Measurements from ENCODE around the gene SLC25A25.
"Not testable (repeated sequence)": the region's sequence is repeated elsewhere in the genome, so short reads cannot be mapped to it uniquely, and the experiment has no call there.

The SLC25A25 gene

DNA sequence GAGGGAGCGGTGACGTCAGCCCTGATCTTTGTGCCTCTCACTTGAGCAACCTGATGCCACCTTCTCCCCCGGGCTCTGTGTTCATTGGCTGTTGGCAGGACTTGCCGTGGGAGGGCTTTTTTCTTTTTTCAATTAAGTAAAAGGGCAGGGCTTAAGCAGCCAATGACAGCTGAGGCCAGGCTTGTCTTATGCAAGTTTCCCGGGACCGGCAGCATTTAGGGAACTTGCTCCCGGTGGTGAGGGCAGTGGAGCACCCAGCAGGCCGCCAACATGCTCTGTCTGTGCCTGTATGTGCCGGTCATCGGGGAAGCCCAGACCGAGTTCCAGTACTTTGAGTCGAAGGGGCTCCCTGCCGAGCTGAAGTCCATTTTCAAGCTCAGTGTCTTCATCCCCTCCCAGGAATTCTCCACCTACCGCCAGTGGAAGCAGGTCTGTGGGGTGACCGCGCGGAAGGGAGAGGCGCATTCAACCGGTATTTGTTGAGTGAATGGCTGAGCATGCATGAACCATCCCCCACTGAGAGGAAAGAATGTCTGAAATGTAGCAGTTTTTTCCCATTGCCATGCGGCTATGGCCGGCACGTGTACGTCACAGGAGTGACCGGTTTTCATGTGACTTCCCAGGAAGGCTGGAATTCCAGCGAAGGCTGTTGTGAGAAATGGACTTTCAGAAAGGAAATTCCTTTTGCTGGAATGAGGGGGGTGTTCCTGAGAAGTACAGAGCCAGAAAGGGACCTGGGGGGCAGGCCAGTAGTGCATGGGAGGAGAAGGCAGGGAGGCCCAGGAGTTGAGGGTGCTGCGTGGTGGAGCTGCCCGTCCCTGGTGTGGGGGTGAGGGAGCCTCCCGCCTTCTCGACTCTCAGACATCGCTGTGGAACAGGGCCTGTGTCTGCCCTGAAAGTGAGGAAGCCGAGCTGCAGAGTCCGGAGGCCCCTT is 30.5 kb downstream of the SLC25A25 start:
- peak; percentile 66 to 71 for DNase-seq

DNA sequence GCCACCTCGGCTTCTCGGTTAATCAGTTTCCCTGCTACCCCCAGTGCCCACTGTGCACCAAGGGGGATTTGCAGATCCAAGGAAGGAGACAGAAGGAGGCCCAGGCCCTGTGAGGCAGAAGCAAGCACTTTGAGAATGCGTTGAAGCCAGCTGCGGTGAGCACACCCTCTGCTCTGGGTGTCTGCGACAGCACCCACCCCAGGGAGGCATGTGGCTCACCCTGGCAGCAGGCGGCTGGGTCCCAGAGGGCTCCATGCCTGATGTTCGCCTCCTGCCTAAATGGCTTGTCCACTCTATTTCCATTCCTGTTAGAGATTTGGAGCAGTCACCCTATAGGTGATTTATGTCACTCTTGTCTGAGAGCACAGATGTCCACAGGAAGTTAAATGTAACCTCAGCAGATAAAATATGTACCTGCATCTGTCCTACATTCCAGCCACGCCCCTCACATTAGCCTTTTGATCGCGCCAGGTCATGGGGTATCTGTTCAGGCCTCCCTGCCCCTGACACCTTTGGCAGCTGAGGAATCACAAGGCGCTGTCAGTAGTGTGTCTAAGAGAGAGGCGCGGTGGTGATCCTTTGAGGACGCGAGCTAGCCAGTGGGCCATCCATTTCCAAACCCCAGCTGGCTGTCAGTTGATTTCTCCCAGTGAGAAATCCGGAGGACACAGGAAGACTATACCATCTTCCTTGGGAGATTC is 31.3 kb downstream of the SLC25A25 start:
- DNase-seq, result no peak

DNA sequence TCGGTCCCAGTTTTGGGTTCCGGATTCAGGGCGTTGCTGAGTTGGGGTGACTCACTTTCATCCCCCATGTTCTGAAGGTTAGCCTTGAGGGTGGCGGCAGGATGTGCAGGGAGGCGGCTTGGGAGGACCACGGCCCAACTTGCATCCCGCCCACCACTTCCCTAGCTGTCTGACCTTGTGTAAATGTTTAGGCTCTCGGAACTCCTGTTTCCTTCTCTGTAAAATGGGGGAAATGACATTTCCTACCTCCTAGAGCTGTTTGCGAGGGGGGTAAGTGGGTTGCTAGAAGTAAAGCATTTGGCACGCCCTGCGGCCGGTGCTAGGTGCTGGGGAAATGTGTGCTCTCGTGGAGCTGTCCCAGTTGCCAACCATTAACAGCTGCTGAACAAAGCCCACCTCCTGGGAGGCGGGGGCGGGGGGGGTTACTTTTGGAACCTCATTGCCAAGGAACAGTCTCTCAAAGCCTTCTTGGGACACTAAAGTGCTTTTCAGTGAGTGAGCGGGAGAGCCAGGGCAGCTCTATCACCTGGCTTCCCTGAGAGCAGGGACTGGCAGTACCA is 32.0 kb downstream of the SLC25A25 start:
- no peak for DNase-seq

DNA sequence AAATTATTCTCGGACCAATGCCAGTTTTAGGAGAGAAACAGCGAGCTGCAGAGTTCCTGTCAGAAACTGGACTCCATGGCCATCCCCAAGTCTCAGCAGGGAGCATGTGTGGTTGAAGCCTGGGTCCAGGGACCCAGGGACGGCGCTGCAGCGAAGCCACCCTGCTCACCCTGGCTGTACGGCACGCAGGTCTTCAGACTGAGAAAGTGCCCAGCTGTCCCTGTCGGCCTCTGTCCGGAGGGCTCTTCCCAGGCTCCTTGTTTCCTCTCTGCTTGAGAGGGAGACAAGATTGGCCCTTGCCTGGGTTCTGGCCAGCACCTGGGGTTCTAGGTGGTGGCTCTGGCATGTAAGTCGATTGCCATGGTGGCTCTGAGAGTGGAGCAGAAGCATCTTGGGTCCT is 32.5 kb downstream of the SLC25A25 start:
- DNase-seq, result no peak

DNA sequence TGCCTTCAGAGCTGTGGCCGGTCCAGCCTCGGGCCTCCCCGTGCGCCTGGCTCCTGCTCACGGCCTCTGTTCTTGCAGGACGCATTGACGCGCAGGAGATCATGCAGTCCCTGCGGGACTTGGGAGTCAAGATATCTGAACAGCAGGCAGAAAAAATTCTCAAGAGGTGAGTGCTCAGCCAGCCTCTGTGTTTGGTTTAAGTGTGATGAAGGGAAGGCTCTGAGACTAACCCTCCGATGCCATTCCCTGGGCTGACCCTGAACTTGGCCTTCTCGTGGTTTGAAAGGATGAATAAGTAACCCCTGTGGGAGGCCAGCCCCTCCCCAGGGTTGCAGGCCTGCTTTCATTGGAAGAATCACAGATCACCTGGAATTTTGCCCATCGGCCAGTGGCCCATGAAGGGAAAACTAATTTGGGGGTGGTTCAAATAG is 33.2 kb downstream of the SLC25A25 start:
- no peak for DNase-seq

DNA sequence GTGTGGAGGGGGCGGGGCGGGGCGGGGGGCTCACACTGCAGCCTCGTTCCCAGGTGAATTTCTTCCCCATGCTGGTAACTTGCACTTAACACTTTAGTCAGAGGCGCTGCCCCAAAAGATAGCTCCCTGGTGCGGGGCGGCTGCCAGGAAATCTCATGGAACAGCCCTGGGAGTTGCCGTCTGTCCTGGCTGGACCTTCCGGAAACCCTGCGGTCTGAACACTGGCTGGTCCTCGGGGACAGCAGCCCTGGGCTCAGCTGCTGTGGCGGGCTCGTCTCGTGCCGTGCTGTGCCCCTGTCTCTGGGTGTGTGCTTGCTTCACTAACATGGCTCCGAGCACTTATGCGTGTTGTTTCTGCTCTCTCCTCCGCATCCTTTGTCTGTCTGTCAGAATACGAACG is 33.7 kb downstream of the SLC25A25 start:
- DNase-seq, result no peak

DNA sequence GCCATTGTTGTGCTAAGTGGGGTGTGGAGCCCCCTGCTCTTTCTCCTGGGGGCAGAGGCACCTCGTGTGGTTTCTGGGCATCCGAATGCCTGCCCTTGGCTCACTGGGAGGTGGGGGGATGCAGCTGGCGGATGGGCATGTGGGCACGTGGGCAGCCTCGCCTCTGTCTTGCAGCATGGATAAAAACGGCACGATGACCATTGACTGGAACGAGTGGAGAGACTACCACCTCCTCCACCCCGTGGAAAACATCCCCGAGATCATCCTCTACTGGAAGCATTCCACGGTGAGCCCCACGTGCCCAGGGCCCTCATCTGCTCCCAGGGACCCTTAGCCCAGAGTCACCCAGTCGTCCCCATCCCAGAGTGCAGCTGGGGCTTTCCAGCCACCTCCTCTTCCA is 34.2 kb downstream of the SLC25A25 start:
- DNase-seq, result no peak

DNA sequence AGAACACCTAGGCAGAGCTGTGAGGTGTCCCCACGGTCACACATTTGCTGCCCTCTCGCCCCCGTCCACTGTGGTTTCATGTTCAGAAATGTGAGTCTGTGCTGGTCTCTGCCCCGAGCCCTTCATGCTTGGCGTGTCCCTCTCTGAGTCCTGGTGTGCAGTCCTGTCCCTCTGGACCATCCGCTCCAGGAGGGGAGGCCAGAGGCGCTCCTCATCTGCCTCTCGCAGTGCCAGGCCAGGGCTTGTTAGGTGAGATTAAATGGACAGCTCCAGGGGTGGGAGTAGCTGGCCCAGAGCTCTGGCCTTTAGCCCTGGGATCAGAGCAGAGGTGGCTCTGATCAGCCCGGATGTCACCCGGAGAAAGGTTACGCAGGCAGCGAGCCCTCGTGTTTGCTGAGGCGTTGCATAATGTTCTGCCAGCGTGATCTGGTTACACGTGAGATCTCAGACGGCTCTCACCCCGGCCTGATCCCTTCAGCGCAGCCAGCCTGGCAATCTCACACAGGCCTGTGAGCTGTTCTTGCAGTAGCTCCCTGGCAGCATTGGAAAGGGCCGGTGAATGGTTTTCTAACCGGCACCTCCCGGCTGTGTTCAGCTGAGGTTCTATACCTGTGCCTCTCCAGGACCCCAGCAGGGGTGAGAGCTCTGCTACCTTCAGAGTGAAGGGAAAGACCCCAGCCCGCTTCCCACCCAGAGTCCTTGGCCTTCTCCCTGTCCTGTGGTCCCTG is 35.0 kb downstream of the SLC25A25 start:
- no peak for DNase-seq

DNA sequence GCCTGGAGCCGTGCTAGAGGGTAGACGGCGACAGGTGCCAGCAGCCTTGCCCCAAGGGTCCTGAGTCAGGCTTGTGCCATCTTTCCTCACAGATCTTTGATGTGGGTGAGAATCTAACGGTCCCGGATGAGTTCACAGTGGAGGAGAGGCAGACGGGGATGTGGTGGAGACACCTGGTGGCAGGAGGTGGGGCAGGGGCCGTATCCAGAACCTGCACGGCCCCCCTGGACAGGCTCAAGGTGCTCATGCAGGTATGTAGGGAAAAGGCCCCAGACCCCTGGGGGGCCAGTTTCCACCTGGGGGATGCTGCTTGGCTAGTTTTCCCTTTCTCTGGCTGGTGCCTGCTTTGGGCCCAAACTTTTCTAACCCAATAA is 35.5 kb downstream of the SLC25A25 start:
- DNase-seq, result no peak

DNA sequence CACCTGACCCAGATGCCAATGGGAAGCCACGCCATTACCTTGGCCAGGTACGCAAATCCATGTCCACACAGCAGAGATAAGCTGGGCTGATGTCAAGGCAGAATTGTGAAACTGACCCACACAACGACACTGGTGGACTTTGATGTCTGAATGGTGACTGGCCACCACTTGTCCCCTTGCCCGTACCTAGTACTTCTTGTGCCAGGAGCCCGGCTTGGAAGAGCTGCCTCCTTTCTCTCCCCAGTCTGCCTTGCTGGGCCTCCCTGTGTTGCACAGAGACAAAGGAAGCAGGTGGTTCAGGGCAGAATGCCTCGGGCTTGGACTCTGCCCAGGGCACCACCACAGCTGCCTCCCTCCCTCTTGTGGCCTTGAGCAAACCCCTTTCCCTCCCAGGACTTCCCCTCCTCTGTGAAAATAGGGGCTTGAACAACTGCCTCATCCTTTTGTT is 36.2 kb downstream of the SLC25A25 start:
- no peak for DNase-seq

DNA sequence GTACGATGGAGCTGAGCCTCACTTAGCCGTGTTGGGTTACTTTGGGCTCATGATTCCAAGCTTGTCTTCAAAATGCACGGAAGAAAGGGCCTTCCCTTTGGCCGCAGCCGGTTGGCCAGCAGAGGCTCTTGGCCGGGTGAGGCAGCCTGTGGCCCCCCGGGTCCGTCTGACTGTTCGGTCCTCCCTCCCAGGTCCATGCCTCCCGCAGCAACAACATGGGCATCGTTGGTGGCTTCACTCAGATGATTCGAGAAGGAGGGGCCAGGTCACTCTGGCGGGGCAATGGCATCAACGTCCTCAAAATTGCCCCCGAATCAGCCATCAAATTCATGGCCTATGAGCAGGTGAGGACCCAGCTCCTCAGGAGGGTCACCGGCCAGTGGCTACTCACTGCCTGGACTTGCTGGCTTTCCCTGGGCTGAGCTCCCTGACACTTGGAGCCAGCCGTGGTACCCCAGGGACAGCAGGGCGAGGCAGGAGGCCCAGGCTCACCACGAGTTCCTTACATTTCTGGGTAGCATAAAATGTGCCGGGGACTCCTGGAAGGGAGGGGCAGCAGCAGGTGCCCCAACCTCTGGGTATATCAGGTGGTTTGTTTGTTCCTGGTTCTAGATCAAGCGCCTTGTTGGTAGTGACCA is 37.6 kb downstream of the SLC25A25 start:
- no peak for DNase-seq

DNA sequence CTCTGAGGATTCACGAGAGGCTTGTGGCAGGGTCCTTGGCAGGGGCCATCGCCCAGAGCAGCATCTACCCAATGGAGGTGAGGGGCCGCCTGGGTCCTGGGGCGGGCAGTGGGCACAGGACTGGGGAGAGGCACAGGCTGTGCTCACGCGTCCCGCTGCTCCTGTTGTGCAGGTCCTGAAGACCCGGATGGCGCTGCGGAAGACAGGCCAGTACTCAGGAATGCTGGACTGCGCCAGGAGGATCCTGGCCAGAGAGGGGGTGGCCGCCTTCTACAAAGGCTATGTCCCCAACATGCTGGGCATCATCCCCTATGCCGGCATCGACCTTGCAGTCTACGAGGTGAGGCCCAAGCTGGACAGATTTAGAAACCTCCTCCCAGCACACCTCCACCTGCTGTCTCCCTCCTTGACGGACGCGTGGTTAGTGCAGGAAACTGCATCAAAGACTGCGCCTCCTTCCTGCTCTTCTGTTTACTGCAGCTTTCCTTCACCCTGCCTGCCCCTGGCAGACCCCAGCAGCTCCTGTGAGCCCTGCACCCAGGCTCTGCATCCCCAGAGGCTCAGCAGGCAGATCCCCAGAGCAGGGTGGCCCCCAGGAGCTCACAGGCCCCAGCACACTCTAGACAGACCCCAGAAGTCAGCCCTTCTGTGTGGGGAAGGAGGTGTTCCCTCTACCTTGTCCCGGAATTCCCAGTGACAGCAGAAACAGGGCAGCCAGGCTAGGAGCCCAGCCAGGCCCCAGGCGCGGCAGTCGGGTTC is 38.3 kb downstream of the SLC25A25 start:
- no peak for DNase-seq

DNA sequence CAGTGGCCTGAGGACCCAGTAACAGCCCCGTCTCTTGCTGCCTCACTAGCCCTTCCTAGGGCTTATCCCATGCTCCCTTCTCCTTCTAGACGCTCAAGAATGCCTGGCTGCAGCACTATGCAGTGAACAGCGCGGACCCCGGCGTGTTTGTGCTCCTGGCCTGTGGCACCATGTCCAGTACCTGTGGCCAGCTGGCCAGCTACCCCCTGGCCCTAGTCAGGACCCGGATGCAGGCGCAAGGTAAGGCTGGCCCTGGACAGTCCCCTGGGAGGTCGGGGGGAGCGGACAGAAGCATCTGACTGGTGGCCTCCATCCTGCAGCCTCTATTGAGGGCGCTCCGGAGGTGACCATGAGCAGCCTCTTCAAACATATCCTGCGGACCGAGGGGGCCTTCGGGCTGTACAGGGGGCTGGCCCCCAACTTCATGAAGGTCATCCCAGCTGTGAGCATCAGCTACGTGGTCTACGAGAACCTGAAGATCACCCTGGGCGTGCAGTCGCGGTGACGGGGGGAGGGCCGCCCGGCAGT is 39.0 kb downstream of the SLC25A25 start:
- DNase-seq, result no peak

DNA sequence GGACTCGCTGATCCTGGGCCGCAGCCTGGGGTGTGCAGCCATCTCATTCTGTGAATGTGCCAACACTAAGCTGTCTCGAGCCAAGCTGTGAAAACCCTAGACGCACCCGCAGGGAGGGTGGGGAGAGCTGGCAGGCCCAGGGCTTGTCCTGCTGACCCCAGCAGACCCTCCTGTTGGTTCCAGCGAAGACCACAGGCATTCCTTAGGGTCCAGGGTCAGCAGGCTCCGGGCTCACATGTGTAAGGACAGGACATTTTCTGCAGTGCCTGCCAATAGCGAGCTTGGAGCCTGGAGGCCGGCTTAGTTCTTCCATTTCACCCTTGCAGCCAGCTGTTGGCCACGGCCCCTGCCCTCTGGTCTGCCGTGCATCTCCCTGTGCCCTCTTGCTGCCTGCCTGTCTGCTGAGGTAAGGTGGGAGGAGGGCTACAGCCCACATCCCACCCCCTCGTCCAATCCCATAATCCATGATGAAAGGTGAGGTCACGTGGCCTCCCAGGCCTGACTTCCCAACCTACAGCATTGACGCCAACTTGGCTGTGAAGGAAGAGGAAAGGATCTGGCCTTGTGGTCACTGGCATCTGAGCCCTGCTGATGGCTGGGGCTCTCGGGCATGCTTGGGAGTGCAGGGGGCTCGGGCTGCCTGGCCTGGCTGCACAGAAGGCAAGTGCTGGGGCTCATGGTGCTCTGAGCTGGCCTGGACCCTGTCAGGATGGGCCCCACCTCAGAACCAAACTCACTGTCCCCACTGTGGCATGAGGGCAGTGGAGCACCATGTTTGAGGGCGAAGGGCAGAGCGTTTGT is 39.6 kb downstream of the SLC25A25 start:
- DNase-seq, result no peak

DNA sequence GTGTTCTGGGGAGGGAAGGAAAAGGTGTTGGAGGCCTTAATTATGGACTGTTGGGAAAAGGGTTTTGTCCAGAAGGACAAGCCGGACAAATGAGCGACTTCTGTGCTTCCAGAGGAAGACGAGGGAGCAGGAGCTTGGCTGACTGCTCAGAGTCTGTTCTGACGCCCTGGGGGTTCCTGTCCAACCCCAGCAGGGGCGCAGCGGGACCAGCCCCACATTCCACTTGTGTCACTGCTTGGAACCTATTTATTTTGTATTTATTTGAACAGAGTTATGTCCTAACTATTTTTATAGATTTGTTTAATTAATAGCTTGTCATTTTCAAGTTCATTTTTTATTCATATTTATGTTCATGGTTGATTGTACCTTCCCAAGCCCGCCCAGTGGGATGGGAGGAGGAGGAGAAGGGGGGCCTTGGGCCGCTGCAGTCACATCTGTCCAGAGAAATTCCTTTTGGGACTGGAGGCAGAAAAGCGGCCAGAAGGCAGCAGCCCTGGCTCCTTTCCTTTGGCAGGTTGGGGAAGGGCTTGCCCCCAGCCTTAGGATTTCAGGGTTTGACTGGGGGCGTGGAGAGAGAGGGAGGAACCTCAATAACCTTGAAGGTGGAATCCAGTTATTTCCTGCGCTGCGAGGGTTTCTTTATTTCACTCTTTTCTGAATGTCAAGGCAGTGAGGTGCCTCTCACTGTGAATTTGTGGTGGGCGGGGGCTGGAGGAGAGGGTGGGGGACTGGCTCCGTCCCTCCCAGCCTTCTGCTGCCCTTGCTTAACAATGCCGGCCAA is 40.4 kb downstream of the SLC25A25 start:
- DNase-seq, result no peak

DNA sequence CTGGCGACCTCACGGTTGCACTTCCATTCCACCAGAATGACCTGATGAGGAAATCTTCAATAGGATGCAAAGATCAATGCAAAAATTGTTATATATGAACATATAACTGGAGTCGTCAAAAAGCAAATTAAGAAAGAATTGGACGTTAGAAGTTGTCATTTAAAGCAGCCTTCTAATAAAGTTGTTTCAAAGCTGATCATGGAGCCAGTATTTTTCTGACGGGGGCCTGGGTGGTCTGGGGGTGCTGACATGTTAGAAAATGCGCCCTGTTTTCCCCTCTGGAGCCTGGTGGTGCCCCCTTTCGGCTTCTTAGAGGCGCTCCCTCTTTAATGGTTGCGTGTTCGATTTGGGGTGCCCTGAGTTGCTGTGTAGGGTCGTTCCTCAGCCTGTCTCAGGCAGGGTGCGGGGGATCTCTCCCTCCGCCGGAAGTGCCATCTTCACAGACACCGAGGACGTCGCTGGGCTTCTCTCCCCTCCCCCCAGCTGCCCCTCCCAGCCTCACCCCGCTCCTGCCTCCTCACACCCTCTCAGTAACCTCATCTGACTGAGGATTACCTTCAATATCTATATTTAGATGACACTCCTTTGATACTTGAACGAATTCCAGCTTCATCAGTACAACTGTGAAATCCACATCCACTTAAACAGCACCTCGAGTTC is 41.1 kb downstream of the SLC25A25 start:
- no peak for DNase-seq

DNA sequence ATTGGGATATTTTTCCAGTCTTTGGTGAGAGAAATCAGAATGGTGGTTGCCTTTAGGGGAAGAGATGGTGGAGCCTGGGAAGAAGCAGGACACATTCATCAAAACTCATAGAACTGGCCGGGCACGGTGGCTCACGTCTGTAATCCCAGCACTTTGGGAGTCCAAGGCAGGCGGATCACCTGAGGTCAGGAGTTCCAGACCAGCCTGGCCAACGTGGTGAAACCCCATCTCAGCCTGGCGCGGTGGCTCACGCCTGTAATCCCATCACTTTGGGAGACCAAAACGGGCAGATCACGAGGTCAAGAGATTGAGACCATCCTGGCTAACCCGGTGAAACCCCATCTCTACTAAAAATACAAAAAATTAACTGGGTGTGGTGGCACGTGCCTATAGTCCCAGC is 43.7 kb downstream of the SLC25A25 start:
- DNase-seq, result not testable (repeated sequence)

DNA sequence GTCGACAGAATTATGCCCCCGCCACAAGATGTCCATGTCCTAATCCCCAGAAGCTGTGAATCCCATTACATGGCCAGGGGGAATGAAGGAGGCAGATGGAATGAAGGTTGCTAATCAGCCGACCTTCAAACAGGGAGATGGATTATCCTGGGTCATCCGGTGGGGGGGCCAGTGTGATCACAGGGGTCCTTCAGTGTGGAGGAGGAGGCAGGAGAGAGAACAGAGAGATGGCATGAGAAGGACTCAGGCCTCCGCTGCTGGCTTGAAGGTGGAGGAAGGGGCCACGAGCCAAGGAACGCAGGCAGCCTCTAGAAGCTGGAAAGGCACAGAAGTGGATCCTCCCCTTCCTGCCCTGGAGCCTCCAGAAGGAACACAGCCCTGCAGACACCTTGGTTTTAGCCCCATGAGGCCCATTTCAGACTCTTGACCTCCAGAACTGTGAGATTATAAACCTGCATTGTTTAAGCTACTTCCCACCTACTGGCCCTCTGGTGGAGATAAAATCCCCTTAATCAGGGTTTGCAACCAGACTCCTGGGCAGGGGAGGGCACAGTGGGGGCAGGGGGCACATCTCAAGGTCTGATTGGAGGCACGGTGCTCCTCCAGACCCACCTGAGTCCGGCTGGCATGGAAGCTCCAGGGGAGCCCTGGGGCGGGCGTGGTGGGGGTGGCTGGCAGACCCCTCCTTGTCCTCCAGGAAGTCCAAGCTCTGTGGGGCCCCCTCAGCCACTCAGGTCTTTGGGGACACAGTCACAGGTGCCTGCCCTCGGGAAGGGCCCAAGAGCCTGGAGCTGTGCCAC is 45.7 kb downstream of the SLC25A25 start:
- DNase-seq, result no peak

Measured in hippocampal formation (tissue), 2 donors.